T1000 (cell line): Measurements from ENCODE around the gene CACHD1.
"Not testable (repeated sequence)": the region's sequence is repeated elsewhere in the genome, so short reads cannot be mapped to it uniquely, and the experiment has no call there.

Experiments
- DNase-seq: peaks from one replicate; lab custom pipeline; 2025; ENCODE audit warnings: mixed read lengths; lab: John Stamatoyannopoulos, UW

Gene CACHD1

GRCh38 chr1:64497088-64497883, 27.4 kb downstream of the CACHD1 start:
- no peak for DNase-seq

DNA sequence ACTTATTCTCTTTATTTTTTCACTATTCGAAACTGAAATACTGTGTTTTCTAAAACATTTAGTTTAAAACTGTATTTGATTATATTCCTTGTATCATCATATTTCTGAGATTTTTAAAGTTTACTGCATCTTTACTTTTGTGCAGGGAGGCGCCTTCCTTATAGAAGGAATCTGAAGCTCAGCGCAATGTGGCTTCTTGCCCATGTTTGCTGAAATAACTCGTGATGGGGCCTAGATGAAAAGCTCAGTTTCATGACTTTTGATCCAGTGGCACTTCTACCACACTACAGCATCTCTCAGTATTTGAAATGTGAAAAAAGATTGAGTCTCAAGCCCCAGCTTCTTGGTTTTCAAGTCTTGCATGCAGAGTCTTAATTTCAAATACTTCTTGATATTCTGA, 28.4 kb downstream of the CACHD1 start:
- no peak for DNase-seq

DNA sequence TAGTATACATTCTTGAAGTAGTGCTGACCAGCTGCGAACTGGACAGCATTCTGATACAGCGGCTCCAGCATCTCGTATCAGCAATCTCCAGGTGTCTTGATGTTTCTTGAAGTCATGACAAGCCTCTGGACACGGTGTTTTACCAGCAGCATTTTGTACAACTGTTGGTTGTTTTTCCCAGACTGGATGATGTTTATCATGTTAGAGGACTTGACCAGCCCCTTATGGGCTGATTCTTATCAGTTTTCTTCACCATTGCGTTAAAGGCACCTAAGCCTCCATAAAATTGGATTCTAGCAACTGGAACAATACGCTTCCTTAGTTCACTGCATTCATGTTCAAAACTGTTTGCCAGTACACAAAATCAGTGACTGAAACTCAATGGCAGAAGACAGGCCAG, 29.1 kb downstream of the CACHD1 start:
- DNase-seq: no peak

GRCh38 chr1:64499966-64500365, 30.0 kb downstream of the CACHD1 start:
- no peak for DNase-seq

- no peak for DNase-seq
Measured at GRCh38 chr1:64502083-64502482, 32.2 kb downstream of the CACHD1 start.

DNA sequence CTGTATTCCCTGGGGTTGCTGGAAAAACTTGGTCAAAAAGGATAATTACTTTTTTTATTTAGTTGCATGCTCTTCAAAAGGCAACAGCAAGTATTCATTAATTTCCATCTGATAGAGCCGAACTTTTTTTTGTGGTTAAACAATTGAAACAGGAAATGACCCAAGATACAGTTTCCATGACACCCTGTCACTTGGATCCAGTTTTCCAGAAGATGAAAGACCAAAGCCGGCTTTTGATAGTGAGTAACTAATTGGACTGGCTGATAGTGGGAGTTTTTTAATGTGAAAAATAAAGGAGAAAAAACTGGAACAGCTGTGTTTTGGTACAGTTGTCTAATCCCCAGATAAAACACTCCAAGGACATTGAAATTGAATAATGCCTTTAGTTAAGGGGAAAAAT, 33.0 kb downstream of the CACHD1 start:
- DNase-seq: no peak

DNA sequence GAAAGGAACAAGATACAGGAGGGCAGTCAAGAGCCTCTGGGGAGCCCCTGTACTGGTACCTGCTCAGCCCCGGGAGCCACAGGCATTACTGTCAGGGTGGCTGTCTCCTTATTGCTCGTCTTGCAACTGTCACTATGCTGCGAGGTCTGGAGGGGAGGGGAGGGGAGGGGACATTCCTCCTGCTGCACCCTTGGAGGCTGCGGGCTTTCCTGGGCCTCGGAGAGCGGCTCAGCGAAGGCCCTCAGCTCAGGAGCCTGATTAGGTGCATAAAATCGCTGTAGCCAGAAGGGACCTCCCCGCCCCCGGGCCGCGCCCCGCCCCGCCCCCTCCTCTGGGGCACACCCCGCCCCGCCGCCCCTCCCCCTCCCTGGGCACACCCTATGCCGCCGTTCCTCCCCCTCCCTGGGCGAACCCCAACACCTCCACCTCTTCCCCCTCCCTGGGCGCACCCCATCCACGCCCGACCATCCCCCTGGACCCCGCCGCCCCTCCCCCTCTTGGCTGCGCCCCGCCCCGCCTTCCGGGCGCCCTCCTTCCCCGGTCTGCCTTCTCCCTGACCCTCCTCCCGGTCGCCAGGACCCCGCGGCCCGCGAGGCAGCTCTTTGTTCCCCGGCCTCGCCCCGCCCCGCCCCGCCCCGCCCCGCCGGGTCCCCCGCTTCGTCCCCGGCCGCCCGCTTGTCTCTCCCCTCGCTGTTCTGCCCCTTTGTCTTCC, 35.5 kb downstream of the CACHD1 start:
- no peak for DNase-seq

DNA sequence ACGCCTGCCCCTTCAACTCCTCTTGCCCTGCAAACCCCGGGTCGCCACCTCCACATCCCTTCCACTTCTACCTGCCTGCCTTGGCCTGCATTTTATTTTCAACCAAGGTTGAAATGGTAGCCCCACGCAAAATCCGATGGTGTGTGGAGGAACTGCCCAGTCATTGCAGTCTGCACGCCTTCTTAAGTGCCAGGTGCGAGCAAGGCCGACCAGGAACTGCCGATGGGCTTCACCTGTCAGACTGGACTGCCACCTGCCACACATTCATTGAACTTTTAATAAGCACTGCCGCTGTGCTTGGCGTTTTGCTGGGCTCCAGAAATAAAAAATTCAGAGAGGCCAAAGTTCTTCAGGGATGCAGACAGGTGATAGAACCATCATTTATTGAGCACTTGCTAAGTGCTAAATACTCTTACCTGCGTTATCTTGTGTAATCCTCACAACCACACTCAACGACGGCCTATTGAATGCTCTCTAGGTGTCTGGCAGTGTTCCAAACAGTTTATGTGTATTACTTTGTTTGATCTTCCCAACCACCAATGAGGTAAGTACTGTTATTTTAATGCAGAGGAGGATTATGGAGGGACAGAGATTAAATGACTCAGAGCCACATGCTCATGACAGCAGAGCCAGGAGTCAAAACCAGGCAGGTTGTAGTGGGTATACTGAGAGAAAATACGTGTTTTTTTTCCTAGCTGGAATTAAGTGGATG, 36.2 kb downstream of the CACHD1 start:
- DNase-seq: no peak

DNA sequence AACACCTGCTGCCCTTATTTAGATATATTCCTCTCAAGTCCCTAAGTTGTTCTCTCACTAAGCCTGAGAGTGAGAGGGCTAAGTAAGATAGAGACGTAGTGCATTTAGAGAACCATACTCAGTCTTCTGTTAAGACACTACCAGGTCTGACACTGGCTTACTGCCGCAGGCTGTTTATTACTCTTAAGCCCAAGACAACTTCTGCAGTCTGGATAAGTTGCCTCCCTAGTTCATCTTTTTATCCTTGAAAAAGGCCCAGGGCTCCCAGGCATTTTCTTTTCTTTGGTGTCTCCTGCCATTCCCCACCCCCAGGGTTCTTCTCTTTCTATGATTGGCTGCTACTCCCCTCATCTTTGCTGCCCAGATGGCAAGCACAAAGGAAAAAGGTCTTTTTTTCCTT, 38.7 kb downstream of the CACHD1 start:
- DNase-seq: no peak

GRCh38 chr1:64511044-64511443, 41.1 kb downstream of the CACHD1 start:
- no peak for DNase-seq

GRCh38 chr1:64512206-64512605, 42.3 kb downstream of the CACHD1 start:
- DNase-seq: not testable (repeated sequence)

GRCh38 chr1:64513545-64513944, 43.6 kb downstream of the CACHD1 start:
- DNase-seq: no peak

- DNase-seq: no peak
Measured at GRCh38 chr1:64514197-64514765, 44.4 kb downstream of the CACHD1 start.

DNA sequence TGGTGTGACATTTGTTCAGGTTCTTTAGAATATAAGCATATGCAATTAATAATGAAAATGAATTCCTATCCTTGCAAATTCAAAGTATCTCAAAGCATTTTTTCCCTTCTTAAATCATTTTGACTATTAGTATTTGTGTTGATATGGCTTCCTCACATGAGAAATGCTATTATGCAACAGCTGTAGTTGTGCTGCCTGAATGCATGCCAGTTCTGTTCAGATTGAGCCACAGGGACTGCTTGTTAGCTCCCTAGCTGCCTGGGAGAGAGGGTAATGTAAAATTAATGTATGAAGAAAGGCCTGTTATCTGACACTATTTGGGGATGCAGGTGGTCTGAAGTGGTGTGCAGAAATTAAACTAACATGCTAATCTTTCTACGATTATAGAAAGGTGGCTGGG, 45.5 kb downstream of the CACHD1 start:
- no peak for DNase-seq

DNA sequence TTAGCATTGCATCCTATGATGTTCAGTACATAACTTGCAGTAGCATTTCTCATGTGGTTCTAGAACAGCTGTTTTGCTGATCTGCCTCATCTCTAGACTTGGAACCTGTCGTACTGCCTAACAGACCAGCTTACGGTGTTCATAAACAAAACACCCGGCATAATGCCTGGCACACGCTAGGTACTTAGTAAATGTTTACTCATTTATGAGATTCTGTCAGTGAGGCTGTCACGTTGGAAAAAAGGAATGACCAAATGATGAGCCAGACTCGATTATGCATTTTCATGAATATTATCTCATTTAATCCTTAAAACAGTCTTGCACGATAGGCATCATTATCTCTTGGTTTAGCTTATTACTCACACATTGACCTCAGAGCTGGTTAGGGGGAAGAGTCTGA, 46.4 kb downstream of the CACHD1 start:
- DNase-seq: no peak

DNA sequence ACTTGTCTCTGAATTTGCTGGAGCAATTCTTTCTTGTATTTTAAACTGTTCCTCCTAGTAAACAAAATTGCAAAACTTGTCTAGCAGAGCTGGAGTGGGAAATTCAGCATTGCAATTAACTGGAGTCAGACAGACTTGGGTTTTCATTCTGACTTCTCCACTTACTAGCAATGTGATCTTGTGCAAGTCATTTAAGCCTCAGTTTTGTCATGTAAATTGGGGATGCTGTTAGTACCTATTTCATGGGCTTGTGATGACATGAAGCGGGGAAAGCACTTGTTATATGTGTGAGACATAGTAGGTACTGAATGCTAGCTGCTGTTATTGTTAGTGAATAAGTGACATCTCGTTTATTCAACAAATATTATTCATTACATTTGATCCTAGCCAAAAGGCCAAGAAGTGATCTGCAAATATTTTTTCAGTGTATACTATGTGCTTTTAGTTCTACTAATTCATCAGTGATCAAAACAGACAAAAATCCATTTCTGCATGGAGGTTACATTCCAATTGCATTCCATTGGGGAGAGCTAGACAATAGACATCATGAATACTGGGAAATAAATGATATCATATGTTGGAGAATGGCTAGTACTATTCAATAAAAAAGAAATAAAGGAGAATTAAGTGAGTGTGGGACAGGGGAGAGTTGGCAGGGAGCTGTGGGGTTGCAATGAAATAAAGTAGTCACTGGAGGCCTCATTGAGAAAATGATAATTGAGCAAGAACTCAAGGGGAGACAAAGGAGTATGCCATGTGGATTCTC, 47.1 kb downstream of the CACHD1 start:
- DNase-seq: no peak

- no peak for DNase-seq
Measured at GRCh38 chr1:64517640-64518039, 47.7 kb downstream of the CACHD1 start.

DNA sequence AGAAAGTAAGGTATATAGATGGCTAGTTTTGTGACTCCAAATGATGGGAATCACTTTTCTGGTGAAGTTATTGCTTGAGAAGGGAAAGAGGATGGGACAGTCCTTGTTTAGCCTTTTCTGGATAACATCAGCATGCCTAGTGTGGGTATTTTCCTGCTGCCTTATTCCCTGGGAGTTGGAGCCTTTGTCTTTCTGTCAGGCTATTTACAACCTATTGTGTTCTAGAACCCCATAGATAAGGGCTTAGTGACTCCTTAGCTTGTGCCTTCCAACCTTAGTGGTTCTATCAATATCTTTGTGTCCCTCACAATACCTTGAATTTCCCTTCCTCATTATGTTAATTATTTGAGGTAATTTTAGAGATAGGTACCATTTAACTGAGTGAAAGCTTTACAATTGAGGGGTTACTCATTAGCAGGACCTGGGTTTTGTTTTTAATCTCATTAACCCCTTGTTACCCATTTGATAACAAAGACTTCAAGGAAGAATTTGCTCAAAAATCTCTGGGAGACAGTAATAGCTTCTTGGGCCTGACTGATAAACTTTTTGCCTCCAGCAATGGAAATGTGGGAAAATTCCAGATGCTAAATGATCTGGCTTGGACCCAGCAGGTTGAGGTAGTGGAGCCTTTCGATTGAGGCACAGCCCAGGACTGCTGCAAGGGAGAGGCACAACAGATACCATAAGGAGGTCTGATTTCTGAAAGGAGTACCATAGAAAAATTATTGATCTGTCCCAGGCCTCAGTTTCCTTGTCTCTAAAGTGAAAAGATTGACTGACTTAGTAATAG, 49.0 kb downstream of the CACHD1 start:
- no peak for DNase-seq

GRCh38 chr1:64519901-64520300, 50.0 kb downstream of the CACHD1 start:
- no peak for DNase-seq

DNA sequence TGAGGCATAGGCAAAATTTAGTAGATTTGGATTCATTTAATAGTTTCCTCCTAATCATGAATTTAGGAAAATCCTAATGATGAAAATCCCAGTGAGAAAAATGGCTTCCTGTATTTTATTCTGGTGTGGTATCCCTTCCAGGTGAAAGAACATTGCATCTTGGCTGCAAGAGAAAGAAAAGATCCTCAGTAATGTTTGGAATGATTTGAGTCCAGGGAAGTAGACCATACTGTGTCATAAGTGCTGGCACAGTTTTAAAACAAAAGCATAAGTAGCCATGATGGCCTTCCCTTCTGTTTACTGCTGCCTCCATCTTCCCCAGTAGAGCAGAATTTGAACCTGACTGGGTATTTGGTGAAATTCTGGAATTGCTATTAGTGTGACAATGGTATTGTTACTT, 52.8 kb downstream of the CACHD1 start:
- no peak for DNase-seq
